ENCODE measurements around the gene DAPK1.

The DAPK1 gene

DNA sequence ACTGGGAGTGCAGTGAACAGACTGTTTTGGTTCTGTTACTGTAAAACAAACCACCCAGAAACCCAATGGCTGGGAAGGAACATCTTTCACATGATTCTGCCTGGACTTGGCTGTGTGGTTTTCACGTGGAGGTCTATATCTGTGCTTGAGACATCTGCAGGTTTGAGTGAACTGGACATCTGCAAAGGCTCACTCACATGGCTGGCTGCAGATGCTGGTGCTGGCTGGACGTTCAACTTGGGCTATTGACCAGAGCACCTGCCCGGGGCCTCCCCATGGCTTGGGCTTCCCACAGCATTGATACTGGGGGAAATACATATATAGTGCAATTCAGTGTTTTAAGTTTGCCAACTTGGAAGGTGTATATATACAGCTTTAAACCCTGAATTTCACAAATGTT lies 235.1 kb downstream of the DAPK1 start:
- Histone ChIP-seq H3K27ac (no peak overlapping the region), H3K4me3 (no peak overlapping the region), H3K27me3 (no peaks in the 10 kb centered on the region), H3K9me3 (no peaks in the 10 kb centered on the region), H3K36me3 (peaks cover 49 to 53% (median 51%) of the 10 kb centered on the region in 3 donors), H3K4me1 (peaks cover 0 to 19% (median 2%) of the 10 kb centered on the region in 4 donors)
- DNase-seq, result no peak
- intact Hi-C loops (cut with DNase I; ENCODE audit: low total_unique reads), result no loop called here
- no peak for TF ChIP-seq CTCF (IDR thresholded peaks at IDR 0.05)

DNA sequence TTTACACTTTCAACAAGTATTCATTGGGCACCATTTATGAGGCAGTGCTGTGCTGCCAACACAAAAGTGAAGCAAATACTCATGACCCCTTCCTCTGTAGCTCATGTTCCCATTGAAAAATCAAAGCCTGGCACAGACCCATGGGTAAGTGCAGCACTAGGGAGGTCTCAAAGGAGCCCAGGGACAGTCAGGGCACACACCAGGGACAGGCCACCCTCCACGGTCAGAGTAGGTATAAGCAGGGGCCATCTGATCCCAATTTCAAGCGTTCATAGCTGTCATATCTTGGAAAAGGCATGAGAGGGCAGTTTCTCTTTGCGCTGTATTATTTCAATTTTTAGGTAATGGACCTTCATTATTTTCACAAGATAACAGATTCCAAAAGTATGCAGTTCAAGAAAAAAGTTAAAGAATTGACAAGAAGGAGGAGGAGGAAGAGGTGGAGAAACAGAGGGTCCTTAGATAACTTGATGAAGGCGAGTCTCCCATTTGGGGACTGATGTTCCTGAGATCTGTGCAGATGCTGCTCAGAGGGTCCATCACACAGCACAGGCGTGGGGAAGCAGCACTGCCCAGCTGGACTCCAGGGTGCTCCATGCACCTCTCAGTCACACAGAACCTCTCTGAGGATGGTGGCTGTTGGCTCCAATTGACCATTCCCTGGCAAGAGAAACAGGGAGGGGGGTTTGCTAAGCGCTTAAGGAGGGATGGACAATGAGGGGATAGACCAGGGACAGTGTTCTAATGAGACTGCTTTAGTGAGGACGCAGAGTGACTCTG lies 235.8 kb downstream of the DAPK1 start:
- no peak for DNase-seq
- no peaks in the 10 kb centered on the region for H3K9me3 ChIP-seq
- no peak overlapping the region for H3K4me3 ChIP-seq
- H3K27ac ChIP-seq, result no peak overlapping the region
- H3K36me3 ChIP-seq, result peaks cover 42 to 46% (median 44%) of the 10 kb centered on the region in 3 donors
- peaks cover 0 to 12% (median 0%) of the 10 kb centered on the region in 4 donors for H3K4me1 ChIP-seq
- intact Hi-C loops (cut with DNase I; ENCODE audit: low total_unique reads), result no loop called here
- H3K27me3 ChIP-seq, result no peaks in the 10 kb centered on the region
- no peak for TF ChIP-seq CTCF (IDR thresholded peaks at IDR 0.05)

- no peak overlapping the region for H3K4me3 ChIP-seq
- intact Hi-C loops (cut with DNase I; ENCODE audit: low total_unique reads), result no loop called here
- peaks cover 36 to 39% (median 39%) of the 10 kb centered on the region in 3 donors for H3K36me3 ChIP-seq
- H3K27ac ChIP-seq, result no peak overlapping the region
- no peak for TF ChIP-seq CTCF (IDR thresholded peaks at IDR 0.05)
- no peaks in the 10 kb centered on the region for H3K9me3 ChIP-seq
- no peak for DNase-seq
- H3K27me3 ChIP-seq, result no peaks in the 10 kb centered on the region
- H3K4me1 ChIP-seq, result peaks cover 0 to 6% (median 0%) of the 10 kb centered on the region in 4 donors
Observed at GRCh38 chr9:87734106-87734505, 236.4 kb downstream of the DAPK1 start.

DNA sequence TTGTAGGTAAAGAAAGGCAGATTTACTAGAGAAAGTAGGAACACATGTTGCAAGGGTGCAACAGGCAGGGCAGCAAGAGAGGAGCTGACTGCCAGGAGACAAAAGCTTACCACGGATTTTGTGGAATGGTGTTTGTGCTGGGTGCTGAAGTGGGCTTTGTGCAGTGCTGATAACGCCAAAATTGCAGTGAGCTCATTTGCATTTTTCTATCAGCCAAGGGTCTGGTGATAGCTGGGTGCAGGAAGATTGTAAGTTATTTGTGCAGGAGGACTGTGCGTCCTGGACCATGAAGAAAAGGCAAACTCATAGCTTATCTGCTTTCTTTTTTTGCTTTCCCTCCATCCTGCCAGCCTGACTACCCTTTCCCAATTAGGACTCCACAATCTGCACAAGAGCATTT lies 241.9 kb downstream of the DAPK1 start:
- intact Hi-C loops (cut with DNase I; ENCODE audit: low total_unique reads), result no loop called here
- H3K27ac ChIP-seq, result no peak overlapping the region
- no peaks in the 10 kb centered on the region for H3K4me1 ChIP-seq
- TF ChIP-seq CTCF (IDR thresholded peaks at IDR 0.05), result no peak
- no peak for DNase-seq
- no peaks in the 10 kb centered on the region for H3K36me3 ChIP-seq
- H3K9me3 ChIP-seq, result peaks cover 0 to 7% (median 6%) of the 10 kb centered on the region in 3 donors
- H3K27me3 ChIP-seq, result no peaks in the 10 kb centered on the region
- H3K4me3 ChIP-seq, result no peak overlapping the region

- Histone ChIP-seq H3K9me3 (peaks cover 0 to 7% (median 6%) of the 10 kb centered on the region in 3 donors), H3K36me3 (no peaks in the 10 kb centered on the region), H3K4me1 (no peaks in the 10 kb centered on the region), H3K27ac (no peak overlapping the region), H3K4me3 (no peak overlapping the region), H3K27me3 (no peaks in the 10 kb centered on the region)
- intact Hi-C loops (cut with DNase I; ENCODE audit: low total_unique reads), result loop anchor here (10.0 kb wide), 1 partner anchor 45 kb away; no protein-coding TSS in a partner anchor
- DNase-seq, result no peak
- TF ChIP-seq CTCF (IDR thresholded peaks at IDR 0.05), result no peak
Observed at GRCh38 chr9:87740209-87740608, 242.5 kb downstream of the DAPK1 start.

All from tibial artery (tissue), 4 donors.